GM12878 (cell line): ENCODE data around the gene GRK5.

Experiments
- BACH1 ChIP-seq: fragments of 450-650 bp; IDR thresholded peaks from 2 replicates; pipeline ENCODE4 v1.6.1; 2017; ENCODE audit warnings: mild to moderate bottlenecking, borderline replicate concordance
- BCL11A ChIP-seq: IDR thresholded peaks from 2 replicates; pipeline ENCODE4 v1.6.1; 2011; ENCODE audit warnings: low read depth, low read length
- CBFB ChIP-seq: IDR thresholded peaks from 2 replicates; pipeline ENCODE4 v1.6.1; 2016; ENCODE audit warnings: antibody characterized with exemption, low read depth
- CBX5 ChIP-seq: sonication (generic); IDR thresholded peaks from 2 replicates; pipeline ENCODE4 v1.6.1; 2016; ENCODE audit warnings: low read depth, moderate library complexity, mild to moderate bottlenecking, inconsistent platforms
- FOS ChIP-seq: IDR thresholded peaks from 3 replicates; pipeline ENCODE4 v1.6.1; 2011; ENCODE audit warnings: borderline replicate concordance; ENCODE audit not compliant: insufficient read length; ENCODE audit errors: extremely low read depth
- GABPA ChIP-seq: IDR thresholded peaks from 2 replicates; pipeline ENCODE4 v1.6.1; 2014; ENCODE audit warnings: antibody characterized with exemption, low read depth, mild to moderate bottlenecking, inconsistent platforms
- HDAC6 ChIP-seq: fragments of 200-600 bp; sonication (generic); IDR thresholded peaks from one replicate; pipeline ENCODE4 v1.8.0; 2017; ENCODE audit warnings: antibody characterized with exemption; ENCODE audit not compliant: unreplicated experiment
- POLR2A ChIP-seq: IDR thresholded peaks from 2 replicates; pipeline ENCODE4 v1.6.1; 2011; ENCODE audit warnings: low read depth, mild to moderate bottlenecking, low read length
- SUPT20H ChIP-seq: IDR thresholded peaks from 2 replicates; pipeline ENCODE4 v1.6.1; 2011; ENCODE audit warnings: low read depth, mild to moderate bottlenecking, low read length, moderate library complexity, borderline replicate concordance; ENCODE audit not compliant: control insufficient read depth
- YBX1 ChIP-seq: fragments of 450-650 bp; IDR thresholded peaks from 2 replicates; pipeline ENCODE4 v1.6.1; 2016; ENCODE audit warnings: antibody characterized with exemption
- ZZZ3 ChIP-seq: IDR thresholded peaks from 2 replicates; pipeline ENCODE4 v1.6.1; 2011; ENCODE audit warnings: low read depth; ENCODE audit not compliant: control insufficient read depth, insufficient read length
- TF ChIP-seq, protein P1 (sequence below): IDR thresholded peaks from 2 replicates; pipeline ENCODE4 v1.6.1; 2012; ENCODE audit warnings: low read depth, low read length, improper control_type of control experiment
- TF ChIP-seq, protein P2 (sequence below), 3 experiments: IDR thresholded peaks in 2 of 3; conservative IDR thresholded peaks in 1 of 3; 2 replicates each; pipeline ENCODE4 v1.5.1; 2011; ENCODE audit warnings: low read depth in 3 of 3, low read length in 3 of 3, mild to moderate bottlenecking in 3 of 3, control low read depth in 2 of 3, moderate library complexity in 2 of 3, inconsistent platforms in 1 of 3, mixed read lengths in 1 of 3; ENCODE audit not compliant: control insufficient read depth in 2 of 3, insufficient read depth in 1 of 3; ENCODE audit errors: extremely low read depth in 1 of 3
- TF ChIP-seq, protein P3 (sequence below): fragments of 450-650 bp; IDR thresholded peaks from 2 replicates; pipeline ENCODE4 v1.6.1; 2017; ENCODE audit warnings: mild to moderate bottlenecking

DNA sequence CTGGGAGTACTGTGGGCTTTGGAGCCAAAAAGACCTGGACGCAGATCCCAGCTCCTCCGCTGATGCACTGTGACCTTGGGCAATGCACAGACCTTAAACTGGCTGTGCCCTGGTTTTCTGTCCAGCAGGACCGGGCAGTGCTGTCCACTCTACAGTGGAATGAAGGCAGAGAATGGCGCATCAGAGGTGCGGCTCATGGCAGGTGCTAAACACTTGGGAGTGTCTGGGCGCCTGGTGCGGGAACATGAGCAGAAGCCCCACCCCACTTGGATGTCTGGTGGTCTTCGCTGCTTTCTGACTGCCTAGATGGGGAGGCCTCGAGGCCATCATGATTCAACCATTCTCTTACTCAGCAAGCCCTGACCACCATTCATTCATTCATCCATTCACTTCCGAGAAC, 153.7 kb downstream of the GRK5 start:
- TF ChIP-seq BCL11A (no peak), CBX5 (no peak), YBX1 (no peak), HDAC6 (no peak), CBFB (no peak), SUPT20H (no peak), POLR2A (no peak), GABPA (no peak), FOS (no peak), ZZZ3 (no peak), BACH1 (no peak)
- TF ChIP-seq, protein P1, sequence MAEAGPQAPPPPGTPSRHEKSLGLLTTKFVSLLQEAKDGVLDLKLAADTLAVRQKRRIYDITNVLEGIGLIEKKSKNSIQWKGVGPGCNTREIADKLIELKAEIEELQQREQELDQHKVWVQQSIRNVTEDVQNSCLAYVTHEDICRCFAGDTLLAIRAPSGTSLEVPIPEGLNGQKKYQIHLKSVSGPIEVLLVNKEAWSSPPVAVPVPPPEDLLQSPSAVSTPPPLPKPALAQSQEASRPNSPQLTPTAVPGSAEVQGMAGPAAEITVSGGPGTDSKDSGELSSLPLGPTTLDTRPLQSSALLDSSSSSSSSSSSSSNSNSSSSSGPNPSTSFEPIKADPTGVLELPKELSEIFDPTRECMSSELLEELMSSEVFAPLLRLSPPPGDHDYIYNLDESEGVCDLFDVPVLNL = no peak
- TF ChIP-seq, protein P2, sequence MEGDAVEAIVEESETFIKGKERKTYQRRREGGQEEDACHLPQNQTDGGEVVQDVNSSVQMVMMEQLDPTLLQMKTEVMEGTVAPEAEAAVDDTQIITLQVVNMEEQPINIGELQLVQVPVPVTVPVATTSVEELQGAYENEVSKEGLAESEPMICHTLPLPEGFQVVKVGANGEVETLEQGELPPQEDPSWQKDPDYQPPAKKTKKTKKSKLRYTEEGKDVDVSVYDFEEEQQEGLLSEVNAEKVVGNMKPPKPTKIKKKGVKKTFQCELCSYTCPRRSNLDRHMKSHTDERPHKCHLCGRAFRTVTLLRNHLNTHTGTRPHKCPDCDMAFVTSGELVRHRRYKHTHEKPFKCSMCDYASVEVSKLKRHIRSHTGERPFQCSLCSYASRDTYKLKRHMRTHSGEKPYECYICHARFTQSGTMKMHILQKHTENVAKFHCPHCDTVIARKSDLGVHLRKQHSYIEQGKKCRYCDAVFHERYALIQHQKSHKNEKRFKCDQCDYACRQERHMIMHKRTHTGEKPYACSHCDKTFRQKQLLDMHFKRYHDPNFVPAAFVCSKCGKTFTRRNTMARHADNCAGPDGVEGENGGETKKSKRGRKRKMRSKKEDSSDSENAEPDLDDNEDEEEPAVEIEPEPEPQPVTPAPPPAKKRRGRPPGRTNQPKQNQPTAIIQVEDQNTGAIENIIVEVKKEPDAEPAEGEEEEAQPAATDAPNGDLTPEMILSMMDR (IDR thresholded peaks at IDR 0.05 in 2 of 3, conservative IDR thresholded peaks at IDR 0.05 in 1 of 3; ENCODE audit: control insufficient read depth in 2 of 3, extremely low read depth in 1 of 3, insufficient read depth in 1 of 3, low read depth in 3 of 3, low read length in 3 of 3) = no peak
- TF ChIP-seq, protein P3, sequence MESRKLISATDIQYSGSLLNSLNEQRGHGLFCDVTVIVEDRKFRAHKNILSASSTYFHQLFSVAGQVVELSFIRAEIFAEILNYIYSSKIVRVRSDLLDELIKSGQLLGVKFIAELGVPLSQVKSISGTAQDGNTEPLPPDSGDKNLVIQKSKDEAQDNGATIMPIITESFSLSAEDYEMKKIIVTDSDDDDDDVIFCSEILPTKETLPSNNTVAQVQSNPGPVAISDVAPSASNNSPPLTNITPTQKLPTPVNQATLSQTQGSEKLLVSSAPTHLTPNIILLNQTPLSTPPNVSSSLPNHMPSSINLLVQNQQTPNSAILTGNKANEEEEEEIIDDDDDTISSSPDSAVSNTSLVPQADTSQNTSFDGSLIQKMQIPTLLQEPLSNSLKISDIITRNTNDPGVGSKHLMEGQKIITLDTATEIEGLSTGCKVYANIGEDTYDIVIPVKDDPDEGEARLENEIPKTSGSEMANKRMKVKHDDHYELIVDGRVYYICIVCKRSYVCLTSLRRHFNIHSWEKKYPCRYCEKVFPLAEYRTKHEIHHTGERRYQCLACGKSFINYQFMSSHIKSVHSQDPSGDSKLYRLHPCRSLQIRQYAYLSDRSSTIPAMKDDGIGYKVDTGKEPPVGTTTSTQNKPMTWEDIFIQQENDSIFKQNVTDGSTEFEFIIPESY = no peak
